Motor neuron (in vitro differentiated cells): ENCODE results near the gene MBTPS2. TPM values are rescaled to one million over a fixed set of nuclear protein-coding genes. Genes with fewer than 3 reads are reported as not detected.
"Not testable (repeated sequence)": the region's sequence is repeated elsewhere in the genome, so short reads cannot be mapped to it uniquely, and the experiment has no call there.

Experiments
- ATAC-seq, 8 experiments: fragments of 200-7000 bp; cut with Tn5 transposase; replicated peaks in 6 of 8; 2 replicates each; pipeline ENCODE4 v1.8.0; 2021; ENCODE audit warnings: mild to moderate bottlenecking in 8 of 8, moderate library complexity in 8 of 8
- H3K27ac ChIP-seq, 2 donors: fragments of 250-450 bp; sonication (Bioruptor Pico); 2 replicates each; pipeline ENCODE4 v1.9.0; 2021; ENCODE audit warnings: antibody characterized with exemption in 2 of 2, mild to moderate bottlenecking in 2 of 2, moderate library complexity in 1 of 2
- H3K4me1 ChIP-seq, 2 donors: fragments of 250-450 bp; sonication (Bioruptor Pico); replicated peaks in 1 of 2; 2 replicates each; pipeline ENCODE4 v1.6.1; 2021; ENCODE audit warnings: antibody characterized with exemption in 2 of 2, mild to moderate bottlenecking in 2 of 2, moderate library complexity in 1 of 2
- H3K4me3 ChIP-seq, 5 donors: fragments of 250-450 bp; sonication (Bioruptor Pico); 2 replicates each; pipeline ENCODE4 v1.9.0; 2021; ENCODE audit warnings: antibody characterized with exemption in 5 of 5, mild to moderate bottlenecking in 5 of 5, moderate library complexity in 4 of 5
- WGBS, 10 experiments: fragments of 450-650 bp; shearing (Covaris generic); methylation state at CpG; one replicate each; pipeline ENCODE4 v1.0.0; 2022; 5-methylcytosine and 5-hydroxymethylcytosine counted together
- in situ Hi-C, 9 experiments: fragments of 400-800 bp; cut with MboI; loops; one replicate each; pipeline ENCODE4 v1.15.0; 2021; ENCODE audit warnings: low sequenced_read_pairs in 9 of 9, low pct_unique_long_range_greater_than_20kb in 2 of 9; ENCODE audit not compliant: unreplicated experiment in 9 of 9
- total RNA-seq, 8 experiments: library from RNA; unstranded; fragments of 300-600 nt; gene quantifications; 2 replicates each; pipeline versions ENCODE4 v1.2.3 to v1.2.4, GENCODE V29; 2022

MBTPS2 gene
- total RNA-seq, 8 experiments from 2014 or later = 9.6 to 20.3 (median 13.1) TPM

GRCh38 chrX:21874182-21874581, 34.8 kb downstream of the MBTPS2 start:
- in situ Hi-C loops, ATAC-seq, H3K27ac ChIP-seq, H3K4me1 ChIP-seq, H3K4me3 ChIP-seq: not testable (repeated sequence)
- 60 to 67% methylated on average over 3 of the region's 3 CpGs; no CpG with 5 or more reads in 8 of the 10 experiments for WGBS, 10 experiments

DNA sequence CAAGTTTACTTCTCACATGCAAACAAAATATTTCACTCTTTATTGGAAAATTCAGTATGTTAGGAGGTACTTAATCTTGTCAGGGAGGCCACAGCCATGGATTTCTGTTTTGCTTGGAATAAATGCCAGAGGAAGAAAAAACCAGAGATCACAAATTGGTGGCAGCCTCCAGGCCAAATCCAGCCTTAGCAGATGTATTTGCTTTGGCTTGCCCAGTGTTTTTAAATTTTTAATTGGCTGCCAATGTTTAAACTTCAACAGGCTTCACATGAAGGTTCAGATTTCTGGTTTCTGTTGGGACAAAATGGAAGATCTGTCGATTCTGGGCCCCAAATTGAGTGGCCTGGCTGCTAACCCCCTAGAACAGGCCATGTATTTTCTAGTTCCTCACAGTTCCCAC, 35.6 kb downstream of the MBTPS2 start:
- 20 to 89% (median 50%) methylated on average over 1 of the region's 1 CpG; no CpG with 5 or more reads in 7 of the 10 experiments for WGBS, 10 experiments
- H3K4me3 ChIP-seq = no peak overlapping the region
- H3K27ac ChIP-seq = no peak overlapping the region
- no peaks in the 10 kb centered on the region for H3K4me1 ChIP-seq
- no peak for ATAC-seq
- in situ Hi-C loops = no loop called here

DNA sequence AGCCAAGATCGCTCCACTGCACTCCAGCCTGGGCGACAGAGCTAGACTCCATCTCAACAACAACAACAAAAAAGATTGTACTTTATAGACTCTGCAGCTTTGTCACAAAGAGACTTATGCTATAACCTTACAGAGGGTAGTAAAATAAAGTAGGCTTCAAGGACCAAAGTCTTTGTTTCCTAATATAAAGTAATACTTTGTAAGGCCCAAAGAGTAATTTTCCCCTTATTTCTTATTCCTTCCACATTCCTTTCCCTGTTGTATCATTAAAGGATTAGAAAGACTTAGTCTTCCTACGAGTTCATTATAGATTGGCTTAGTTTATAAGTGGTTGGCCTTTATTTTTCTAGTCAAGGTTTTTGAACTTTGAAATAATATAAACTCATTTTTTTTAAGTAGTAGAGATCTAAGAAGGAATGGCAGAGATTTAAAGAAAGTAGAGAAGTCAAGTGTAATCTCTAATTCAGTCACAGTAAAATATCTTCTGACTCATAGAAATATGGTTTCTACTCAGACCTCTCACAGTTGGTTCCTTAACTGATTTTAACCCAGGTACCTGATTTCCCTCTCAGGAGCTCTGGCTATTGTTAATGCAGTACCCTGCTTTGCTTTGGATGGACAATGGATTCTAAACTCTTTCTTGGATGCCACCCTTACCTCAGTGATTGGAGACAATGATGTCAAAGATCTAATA, 42.6 kb downstream of the MBTPS2 start:
- Histone ChIP-seq H3K27ac (no peak overlapping the region), H3K4me1 (peaks cover 0 to 4% of the 10 kb centered on the region in 2 donors), H3K4me3 (no peak overlapping the region)
- no peak for ATAC-seq
- in situ Hi-C loops = no loop called here
- WGBS, 10 experiments = 40 to 100% (median 62%) methylated on average over 1 to 2 of the region's 3 CpGs; no CpG with 5 or more reads in 4 of the 10 experiments

DNA sequence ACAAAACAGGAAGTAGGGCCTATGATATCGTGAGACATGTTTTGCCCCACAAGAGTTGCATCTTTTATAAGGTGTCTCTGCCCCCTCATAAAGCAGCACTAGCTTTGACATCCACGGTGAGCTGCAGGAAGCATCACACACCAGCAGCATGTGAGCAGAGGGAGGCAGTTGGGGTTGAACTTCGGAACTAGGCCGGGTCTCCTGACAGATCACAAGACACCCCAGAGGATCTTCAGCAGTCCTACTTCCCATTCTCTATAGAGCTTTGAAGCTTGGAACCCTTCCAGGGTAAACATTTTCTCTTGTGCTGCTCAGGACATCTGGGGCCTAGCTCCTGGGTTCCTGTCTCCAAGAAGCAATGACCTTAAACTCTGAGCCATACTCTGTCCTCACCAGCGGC, 43.8 kb downstream of the MBTPS2 start:
- Histone ChIP-seq H3K4me3 (no peak overlapping the region), H3K27ac (no peak overlapping the region), H3K4me1 (peaks cover 0 to 4% of the 10 kb centered on the region in 2 donors)
- WGBS, 10 experiments = 36 to 100% (median 60%) methylated on average over 1 to 5 of the region's 5 CpGs; no CpG with 5 or more reads in 5 of the 10 experiments
- in situ Hi-C loops = no loop called here
- peak in 1 of 8 experiments; percentile 57 for ATAC-seq

- 17 to 88% methylated on average over 1 of the region's 1 CpG; no CpG with 5 or more reads in 8 of the 10 experiments for WGBS, 10 experiments
- peaks cover 0 to 4% of the 10 kb centered on the region in 2 donors for H3K4me1 ChIP-seq
- ATAC-seq = peak in 1 of 8 experiments; percentile 31
- no peak overlapping the region for H3K4me3 ChIP-seq
- in situ Hi-C loops = no loop called here
- no peak overlapping the region for H3K27ac ChIP-seq
Measured at GRCh38 chrX:21885568-21885967, 46.2 kb downstream of the MBTPS2 start.

DNA sequence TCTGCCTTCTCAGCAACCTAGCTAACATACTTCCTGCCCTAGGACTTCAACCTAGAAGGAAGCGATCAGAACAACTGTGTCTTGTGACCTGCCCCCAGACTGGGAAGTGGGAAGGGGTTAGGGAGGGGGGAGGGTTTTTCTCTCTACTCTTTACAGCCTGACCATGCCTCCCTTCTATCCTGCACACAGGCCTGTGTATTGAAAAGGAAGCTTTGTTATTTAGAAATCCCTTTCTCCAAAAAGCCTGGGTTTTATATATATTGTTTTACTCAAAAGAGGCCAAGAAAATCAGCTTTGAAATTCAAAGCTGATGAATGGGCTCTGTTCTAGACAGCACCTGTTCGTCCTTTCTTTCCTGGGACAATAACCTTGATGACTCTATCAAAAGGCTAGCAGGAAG, 65.9 kb downstream of the MBTPS2 start:
- Histone ChIP-seq H3K27ac (peak overlapping the region; percentile 44 to 91), H3K4me1 (peaks cover 26 to 29% of the 10 kb centered on the region in 2 donors), H3K4me3 (no peak overlapping the region)
- peak in 5 of 8 experiments; percentile 56 to 74 (median 68) for ATAC-seq
- in situ Hi-C loops = no loop called here
- WGBS, 10 experiments = 0 to 20% methylated on average over 1 of the region's 2 CpGs; no CpG with 5 or more reads in 8 of the 10 experiments

DNA sequence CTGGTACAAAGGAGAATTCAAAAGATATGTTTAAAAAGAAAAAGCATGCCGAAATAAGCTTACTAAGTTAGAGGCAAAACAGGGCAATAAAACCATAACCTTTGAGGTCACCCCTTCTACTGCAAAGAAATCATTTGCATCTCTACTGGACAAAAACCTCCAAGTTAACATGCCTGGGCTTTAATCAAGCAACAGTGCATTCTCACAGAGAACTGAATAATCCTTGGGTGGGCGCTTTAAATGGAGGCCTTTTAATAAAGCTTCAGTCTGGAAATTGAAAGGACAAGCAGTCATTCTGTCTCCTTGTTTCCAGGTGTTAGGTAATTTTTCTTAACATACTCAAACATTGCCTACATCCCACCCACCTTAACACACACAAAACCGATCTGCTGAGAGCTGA, 66.5 kb downstream of the MBTPS2 start:
- WGBS, 10 experiments = 9 to 90% (median 56%) methylated on average over 2 to 3 of the region's 3 CpGs; no CpG with 5 or more reads in 6 of the 10 experiments
- Histone ChIP-seq H3K27ac (peak overlapping the region in 1 of 2 donors; percentile 91), H3K4me1 (peaks cover 26 to 29% of the 10 kb centered on the region in 2 donors)

GRCh38 chrX:21907260-21907659, 67.8 kb downstream of the MBTPS2 start:
- peaks cover 26 to 29% of the 10 kb centered on the region in 2 donors for H3K4me1 ChIP-seq
- no peak overlapping the region for H3K4me3 ChIP-seq
- H3K27ac ChIP-seq = peak overlapping the region; percentile 10 to 91
- peak; percentile 52 to 78 (median 62) for ATAC-seq
- in situ Hi-C loops = no loop called here
- WGBS, 10 experiments = 0 to 8% methylated on average over 1 of the region's 1 CpG; no CpG with 5 or more reads in 8 of the 10 experiments

More for the DNA sequence above, 66.5 kb downstream of the MBTPS2 start:
- in situ Hi-C loops = no loop called here
- peak in 5 of 8 experiments; percentile 30 to 53 (median 41) for ATAC-seq
- no peak overlapping the region for H3K4me3 ChIP-seq

GRCh38 chrX:21911481-21911880, 72.1 kb downstream of the MBTPS2 start:
- ATAC-seq = no peak
- peaks cover 8 to 12% of the 10 kb centered on the region in 2 donors for H3K4me1 ChIP-seq
- 58 to 100% (median 83%) methylated on average over 1 to 2 of the region's 4 CpGs; no CpG with 5 or more reads in 7 of the 10 experiments for WGBS, 10 experiments
- H3K4me3 ChIP-seq = no peak overlapping the region
- in situ Hi-C loops = no loop called here
- H3K27ac ChIP-seq = no peak overlapping the region

DNA sequence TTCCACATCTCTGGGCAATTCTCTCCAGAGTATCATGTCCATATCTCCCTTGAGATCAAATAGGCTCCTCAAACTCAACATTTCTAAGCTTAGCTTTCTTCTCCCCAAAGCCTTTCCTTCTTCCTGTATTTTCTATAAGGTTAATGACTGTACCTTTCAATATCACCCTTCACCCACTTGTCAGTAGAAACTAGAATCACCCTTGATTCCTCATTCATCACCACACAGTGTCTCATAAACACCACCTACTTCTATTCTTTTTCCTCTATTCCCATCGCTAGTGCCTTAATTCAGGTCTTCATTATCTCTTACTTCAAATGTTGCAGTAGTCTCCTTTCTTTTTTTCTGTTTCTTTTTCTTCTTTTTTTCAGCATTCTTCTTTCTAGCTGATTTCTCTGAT, 72.8 kb downstream of the MBTPS2 start:
- H3K27ac ChIP-seq = no peak overlapping the region
- in situ Hi-C loops = no loop called here
- no peak for ATAC-seq
- peaks cover 1 to 6% of the 10 kb centered on the region in 2 donors for H3K4me1 ChIP-seq
- WGBS, 10 experiments = 44 to 100% (median 100%) methylated on average over 1 of the region's 1 CpG; no CpG with 5 or more reads in 4 of the 10 experiments
- no peak overlapping the region for H3K4me3 ChIP-seq

- H3K27ac ChIP-seq = no peak overlapping the region
- H3K4me3 ChIP-seq = no peak overlapping the region
- no peak for ATAC-seq
- in situ Hi-C loops = no loop called here
- WGBS, 10 experiments = 17 to 100% (median 60%) methylated on average over 1 to 2 of the region's 4 CpGs; no CpG with 5 or more reads in 7 of the 10 experiments
- peaks cover 0 to 1% of the 10 kb centered on the region in 2 donors for H3K4me1 ChIP-seq
Measured at GRCh38 chrX:21912989-21913388, 73.6 kb downstream of the MBTPS2 start.

DNA sequence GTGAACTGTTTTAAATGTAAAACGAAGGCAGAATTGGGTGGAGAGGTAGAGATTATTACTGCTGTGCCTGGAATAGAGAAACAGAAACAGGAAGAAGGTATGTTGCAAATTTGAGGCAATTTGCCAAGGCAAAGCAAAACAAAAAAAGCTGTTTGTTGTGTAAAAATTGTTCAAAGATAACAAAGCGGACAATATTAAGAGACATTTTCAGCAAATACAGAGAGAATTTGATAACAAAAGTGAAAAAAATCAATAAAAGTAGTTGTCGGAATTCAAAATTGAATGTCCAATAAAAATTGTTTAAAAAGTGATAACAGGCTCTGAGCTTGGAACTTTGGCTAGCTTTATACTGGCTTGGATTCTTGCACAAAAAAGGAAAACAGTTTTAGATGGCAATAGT, 86.7 kb downstream of the MBTPS2 start:
- no peak overlapping the region for H3K4me3 ChIP-seq
- 10 to 100% (median 45%) methylated on average over 2 to 3 of the region's 3 CpGs; no CpG with 5 or more reads in 2 of the 10 experiments for WGBS, 10 experiments
- H3K27ac ChIP-seq = no peak overlapping the region
- in situ Hi-C loops = no loop called here
- peaks cover 0 to 2% of the 10 kb centered on the region in 2 donors for H3K4me1 ChIP-seq
- ATAC-seq = peak in 1 of 8 experiments; percentile 16

- H3K4me3 ChIP-seq = no peak overlapping the region
- peak; percentile 76 to 99 (median 89) for ATAC-seq
- H3K27ac ChIP-seq = no peak overlapping the region
- peaks cover 0 to 2% of the 10 kb centered on the region in 2 donors for H3K4me1 ChIP-seq
- in situ Hi-C loops = no loop called here
- WGBS, 10 experiments = 0 to 100% (median 38%) methylated on average over 1 to 6 of the region's 6 CpGs
Measured at GRCh38 chrX:21926527-21927278, 87.3 kb downstream of the MBTPS2 start.
